Activated CD4-positive, alpha-beta T cell treated with anti-CD3 and anti-CD28 coated beads, Interleukin-2, amount 50 U/mL, for 16 hours (primary cell): ENCODE results near the gene NPLOC4.
"Not testable (repeated sequence)": the region's sequence is repeated elsewhere in the genome, so short reads cannot be mapped to it uniquely, and the experiment has no call there.

Source experiments
- DNase-seq: peaks from one replicate; pipeline ENCODE4 v3.0.0-alpha.2; 2020

NPLOC4 gene

GRCh38 chr17:81621494-81622130, 15.3 kb downstream of the NPLOC4 start:
- no peak for DNase-seq

- not testable (repeated sequence) for DNase-seq
Observed at GRCh38 chr17:81618307-81618706, 18.6 kb downstream of the NPLOC4 start.

DNA sequence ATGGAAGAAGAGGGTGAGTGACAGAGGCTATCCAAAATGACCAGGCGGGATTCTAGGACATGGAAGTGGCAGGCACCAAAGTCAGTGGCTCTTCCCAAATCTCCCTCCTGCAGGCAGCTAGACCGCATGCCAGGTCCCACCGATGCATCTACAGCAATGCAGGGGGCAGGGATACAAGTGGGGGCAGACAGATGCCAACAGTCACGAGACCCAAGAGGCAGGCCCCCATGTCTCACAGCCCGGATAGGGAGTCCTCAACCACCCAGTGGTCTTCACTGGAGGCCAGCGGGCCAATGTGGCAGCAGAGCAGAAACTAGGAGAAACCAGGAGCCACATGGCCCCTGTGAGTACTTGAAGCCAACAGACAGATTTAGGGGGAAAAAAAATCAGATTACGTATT, 20.0 kb downstream of the NPLOC4 start:
- DNase-seq: no peak

- DNase-seq: no peak
Observed at GRCh38 chr17:81615401-81615930, 21.4 kb downstream of the NPLOC4 start.

DNA sequence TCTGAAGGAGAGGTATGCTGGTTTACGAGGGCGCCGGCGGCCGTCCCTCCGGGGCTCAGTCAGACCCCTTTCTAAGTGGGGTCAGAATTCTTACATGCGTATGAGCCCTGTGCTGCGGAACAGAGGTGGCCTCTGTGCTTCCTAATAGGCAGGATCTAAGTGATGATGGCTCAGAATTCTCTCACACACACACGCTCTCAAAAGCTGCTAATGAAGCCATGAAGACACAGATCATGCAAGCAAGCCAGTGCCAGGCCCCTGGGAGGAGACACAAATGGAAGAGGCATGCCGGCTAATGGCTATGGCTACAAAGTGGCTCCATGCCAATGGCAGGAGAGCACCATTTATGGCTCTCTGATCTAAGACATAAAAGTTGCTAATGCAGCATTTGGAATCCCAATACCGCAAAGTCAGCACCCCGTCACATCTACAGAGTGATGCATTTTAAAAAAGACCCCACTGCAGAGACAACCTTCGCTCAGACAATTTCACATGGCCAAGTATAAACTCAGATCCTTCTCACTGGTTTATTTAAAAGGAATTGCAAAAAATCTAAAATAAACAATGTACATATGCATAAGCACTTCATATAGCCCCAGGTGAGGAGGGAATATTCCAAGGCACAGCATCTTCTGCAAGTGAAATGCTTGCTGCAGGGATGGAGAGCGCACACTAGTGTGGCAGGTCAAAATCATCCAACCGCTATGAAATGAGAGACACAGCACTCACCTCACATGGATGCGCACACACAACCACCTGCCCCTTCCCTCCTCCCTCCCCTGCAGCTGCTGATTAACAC, 24.5 kb downstream of the NPLOC4 start:
- no peak for DNase-seq

DNA sequence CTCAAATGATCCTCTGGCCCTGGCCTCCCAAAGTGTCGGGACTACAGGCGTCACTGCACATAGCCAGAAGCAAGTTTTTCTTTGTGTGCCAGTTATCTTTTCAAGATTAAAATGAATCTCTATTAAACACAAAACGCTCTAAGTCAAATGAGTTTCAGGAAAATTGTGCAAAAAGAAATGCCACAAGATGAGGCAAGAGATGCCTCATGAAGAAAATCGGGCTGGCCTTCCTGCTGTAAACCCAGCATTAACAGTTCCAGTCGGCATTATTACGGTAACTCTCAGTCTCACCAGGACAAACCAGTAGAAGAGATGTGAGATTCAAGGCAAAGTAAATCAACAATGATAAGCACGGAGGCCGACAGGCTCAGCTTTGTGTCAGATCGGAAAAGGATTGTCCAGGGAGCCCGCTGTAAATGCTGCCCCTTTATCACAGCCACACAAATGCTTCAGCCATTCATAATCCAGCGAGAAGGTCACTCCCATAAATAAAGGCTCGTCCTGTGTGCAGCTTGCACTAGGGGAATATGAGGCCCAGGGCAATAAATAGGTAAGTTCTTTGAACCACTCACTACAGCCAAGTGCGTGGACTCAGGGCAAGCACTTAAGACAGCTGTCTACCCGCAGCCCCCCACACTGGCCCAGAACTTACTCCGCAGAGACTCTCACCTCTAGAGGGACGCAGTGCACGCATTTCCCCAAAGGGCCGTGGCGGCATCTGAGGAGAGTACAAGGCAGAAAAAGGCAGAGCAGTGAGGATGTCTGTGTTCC, 27.2 kb downstream of the NPLOC4 start:
- DNase-seq: no peak

DNA sequence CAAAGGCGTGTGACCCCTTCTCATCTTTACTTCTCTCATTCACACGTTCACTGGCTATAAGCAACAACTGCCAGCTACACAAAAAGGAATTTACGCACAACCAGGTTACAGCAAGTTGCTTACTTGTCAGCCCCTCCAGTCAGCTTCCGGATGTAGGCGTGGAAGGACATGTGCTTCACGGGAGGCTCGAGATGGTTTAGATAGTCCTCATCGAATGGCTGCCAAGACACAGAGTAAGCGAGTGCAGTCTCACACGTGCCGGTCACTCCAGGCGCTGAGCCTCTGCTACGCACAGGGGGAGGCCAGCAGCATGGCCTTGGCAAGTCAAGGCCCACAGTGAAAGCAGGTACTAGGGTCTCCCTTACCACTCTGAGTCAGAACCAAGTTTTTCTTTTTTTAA, 28.3 kb downstream of the NPLOC4 start:
- DNase-seq: no peak

DNA sequence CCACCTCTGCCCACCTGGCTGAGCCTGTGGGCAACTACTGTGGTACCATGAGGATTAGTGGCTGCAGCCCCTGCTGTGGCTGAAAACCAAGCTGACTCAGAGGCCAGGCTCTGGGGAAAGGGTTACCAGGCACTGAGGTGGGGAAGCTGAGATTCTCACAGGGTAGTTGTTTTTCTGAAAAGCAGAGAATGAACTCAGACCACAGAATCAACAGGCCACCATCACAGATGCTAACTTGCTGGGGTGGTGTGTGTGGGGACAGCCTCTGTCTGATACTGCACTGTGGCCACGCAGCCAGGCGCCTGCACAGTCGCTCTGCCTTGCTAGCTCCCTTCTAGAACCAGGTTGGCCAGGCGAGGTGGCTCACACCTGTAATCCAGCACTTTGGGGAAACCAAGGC, 28.8 kb downstream of the NPLOC4 start:
- DNase-seq: peak; percentile 12

- DNase-seq: no peak
Observed at GRCh38 chr17:81607431-81607830, 29.5 kb downstream of the NPLOC4 start.

GRCh38 chr17:81603846-81604610, 32.9 kb downstream of the NPLOC4 start:
- DNase-seq: no peak

GRCh38 chr17:81601525-81602120, 35.3 kb downstream of the NPLOC4 start:
- DNase-seq: peak; percentile 71

- no peak for DNase-seq
Observed at GRCh38 chr17:81599719-81600486, 37.0 kb downstream of the NPLOC4 start.

DNA sequence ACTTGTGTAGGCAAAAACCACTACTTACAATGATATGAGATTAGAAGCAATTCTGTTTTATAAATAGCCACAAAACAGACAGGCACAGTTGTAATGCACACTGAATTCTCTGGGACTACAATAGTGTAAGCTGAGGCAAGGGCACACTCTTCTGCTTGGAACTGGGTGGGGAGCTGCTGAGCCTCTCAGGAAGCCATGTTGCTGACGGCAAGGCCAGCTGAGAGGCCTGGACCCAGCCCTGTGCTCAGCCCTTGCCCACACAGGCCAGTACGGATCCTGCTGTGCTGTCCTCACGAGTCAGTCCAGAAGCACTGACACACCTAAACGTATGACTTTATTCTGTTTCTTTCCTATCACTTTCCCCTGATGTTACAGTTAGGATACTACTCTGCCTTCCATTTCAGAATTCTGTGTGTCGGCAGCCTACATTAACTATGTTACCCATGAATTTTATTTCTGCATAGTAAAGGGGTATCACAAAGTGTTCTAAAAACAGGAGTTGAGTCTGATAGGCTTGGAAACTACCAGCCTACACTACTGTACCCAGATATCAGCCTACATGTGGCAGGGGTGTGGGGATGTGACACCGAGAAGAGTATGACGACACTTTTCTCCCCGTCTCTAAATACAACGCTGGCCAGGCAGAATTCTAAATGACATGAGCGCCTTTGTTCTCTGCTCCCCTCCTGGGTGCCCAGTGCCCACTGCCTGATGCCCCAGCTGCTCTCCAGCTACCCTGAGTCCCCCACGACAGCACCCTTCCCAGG, 43.6 kb downstream of the NPLOC4 start:
- no peak for DNase-seq

- no peak for DNase-seq
Observed at GRCh38 chr17:81591971-81592370, 44.9 kb downstream of the NPLOC4 start.

GRCh38 chr17:81590121-81590520, 46.8 kb downstream of the NPLOC4 start:
- DNase-seq: no peak

DNA sequence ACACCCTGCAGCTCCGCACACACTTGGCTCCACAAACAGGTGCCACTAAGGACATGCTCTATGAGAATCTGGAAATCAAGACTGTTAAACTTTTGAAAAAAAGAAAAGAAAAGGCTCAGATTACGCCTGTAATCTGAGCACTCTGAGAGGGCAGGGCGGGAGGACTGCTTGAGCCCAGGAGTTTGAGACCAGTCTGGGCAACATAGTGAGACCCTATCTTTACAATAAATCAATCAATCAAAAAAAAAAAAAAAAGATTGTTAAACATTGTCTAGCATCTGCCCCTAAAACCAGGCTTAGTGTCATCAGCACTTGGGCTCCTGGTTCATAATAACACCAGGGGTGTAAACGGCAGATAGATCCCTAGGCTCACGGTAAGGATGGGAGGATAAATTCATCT, 47.3 kb downstream of the NPLOC4 start:
- no peak for DNase-seq

DNA sequence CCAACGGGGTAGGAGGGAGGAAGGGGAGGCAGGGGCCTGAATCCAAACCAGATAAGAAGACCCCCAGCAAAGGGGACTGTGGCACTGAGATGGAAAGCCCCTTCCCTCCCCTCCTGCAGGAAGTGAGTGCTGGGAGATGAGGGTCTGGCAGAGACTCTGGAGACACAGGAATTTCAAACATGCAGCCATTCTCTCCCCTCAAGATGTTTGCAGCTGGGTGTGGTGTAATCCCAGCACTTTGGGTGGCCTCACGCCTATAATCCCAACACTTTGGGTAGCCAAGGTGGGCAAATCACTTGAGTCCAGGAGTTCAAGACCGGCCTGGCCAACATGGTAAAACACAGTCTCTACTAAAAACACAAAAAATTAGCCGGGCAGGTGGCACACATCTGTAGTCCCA, 50.8 kb downstream of the NPLOC4 start:
- DNase-seq: no peak

- DNase-seq: not testable (repeated sequence)
Observed at GRCh38 chr17:81584771-81585170, 52.1 kb downstream of the NPLOC4 start.

DNA sequence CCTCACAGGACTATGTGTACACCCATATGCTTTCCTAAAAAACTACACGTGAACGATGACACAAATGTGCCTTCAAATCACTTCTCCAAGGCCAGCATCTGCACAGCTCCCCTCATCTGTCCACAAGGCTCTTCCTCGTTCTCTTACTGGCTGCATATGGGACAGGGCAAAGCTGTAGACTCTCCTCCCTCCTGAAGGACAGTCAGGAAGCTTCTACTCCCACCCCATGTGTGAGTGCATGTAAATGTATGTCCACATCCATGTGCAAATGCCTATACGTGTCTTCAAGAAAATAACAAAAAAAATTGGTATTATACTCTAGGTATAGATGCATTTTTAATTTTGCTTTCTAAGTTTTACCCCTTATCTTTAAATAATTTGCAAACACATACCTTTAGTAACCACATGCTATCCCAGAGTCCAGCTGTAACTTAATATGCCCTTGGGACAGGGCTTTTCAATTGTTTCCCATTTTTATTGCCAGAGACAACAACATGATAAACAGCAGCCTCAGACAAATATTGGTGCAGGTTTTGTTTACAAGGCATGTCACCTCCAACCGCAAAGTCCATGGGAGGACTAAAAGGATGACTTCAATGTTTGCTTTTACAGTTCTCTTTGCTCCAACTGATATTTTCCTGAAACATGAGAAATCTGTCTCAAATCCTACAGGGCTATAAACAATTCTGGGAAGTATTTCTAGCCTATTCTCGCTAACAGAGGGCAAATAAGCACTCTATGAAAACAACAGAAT, 53.1 kb downstream of the NPLOC4 start:
- DNase-seq: no peak

- DNase-seq: no peak
Observed at GRCh38 chr17:81582749-81583148, 54.2 kb downstream of the NPLOC4 start.
